GM23338 (cell line): ENCODE measurements around the gene GBP6.

Experiments
- CREB1 ChIP-seq: fragments of 250-450 bp; sonication (Bioruptor Pico); IDR thresholded peaks from 2 replicates; pipeline ENCODE4 v1.5.0; 2020; ENCODE audit warnings: low read depth, mild to moderate bottlenecking, moderate library complexity
- EZH2 ChIP-seq: fragments of 200-600 bp; sonication (generic); IDR thresholded peaks from one replicate; pipeline ENCODE4 v1.8.0; 2017; ENCODE audit warnings: antibody characterized with exemption, mild to moderate bottlenecking, low read depth; ENCODE audit not compliant: unreplicated experiment
- EZH2phosphoT487 ChIP-seq: fragments of 200-600 bp; sonication (generic); IDR thresholded peaks from one replicate; pipeline ENCODE4 v1.8.1; 2018; ENCODE audit warnings: antibody characterized with exemption; ENCODE audit not compliant: unreplicated experiment
- JUNB ChIP-seq: IDR thresholded peaks from one replicate; pipeline ENCODE4 v1.6.1; 2016; ENCODE audit warnings: antibody characterized with exemption; ENCODE audit not compliant: unreplicated experiment
- NANOG ChIP-seq: IDR thresholded peaks from 2 replicates; pipeline ENCODE4 v1.6.1; 2016; ENCODE audit warnings: antibody characterized with exemption, borderline replicate concordance
- POLR2AphosphoS5 ChIP-seq: IDR thresholded peaks from 2 replicates; pipeline ENCODE4 v1.6.1; 2016; ENCODE audit warnings: antibody characterized with exemption, low read depth
- STAT1 ChIP-seq: IDR thresholded peaks from one replicate; pipeline ENCODE4 v1.6.1; 2016; ENCODE audit warnings: antibody characterized with exemption; ENCODE audit not compliant: unreplicated experiment
- ZNF114 ChIP-seq: fragments of 250-450 bp; sonication (Bioruptor Pico); IDR thresholded peaks from 2 replicates; pipeline ENCODE4 v1.5.0; 2020; ENCODE audit warnings: mild to moderate bottlenecking, moderate library complexity
- TF ChIP-seq, protein P1 (sequence below), 2 experiments: fragments of 200-600 bp in 1 of 2; sonication (generic) in 1 of 2; conservative IDR thresholded peaks; 2 replicates each; pipeline versions ENCODE4 v1.5.1 to v1.6.1; 2016 to 2017; ENCODE audit warnings: antibody characterized with exemption in 2 of 2, low read depth in 2 of 2, mild to moderate bottlenecking in 2 of 2, moderate library complexity in 1 of 2
- TF ChIP-seq, protein P2 (sequence below): IDR thresholded peaks from one replicate; pipeline ENCODE4 v1.6.1; 2018; ENCODE audit warnings: antibody characterized with exemption; ENCODE audit not compliant: unreplicated experiment
- TF ChIP-seq, protein P3 (sequence below): fragments of 250-450 bp; sonication (Bioruptor Pico); IDR thresholded peaks from 2 replicates; pipeline ENCODE4 v1.5.0; 2020; ENCODE audit warnings: mild to moderate bottlenecking, moderate library complexity
- TF ChIP-seq, protein P4 (sequence below): IDR thresholded peaks from 2 replicates; pipeline ENCODE4 v1.6.1; 2016; ENCODE audit warnings: antibody characterized with exemption

DNA sequence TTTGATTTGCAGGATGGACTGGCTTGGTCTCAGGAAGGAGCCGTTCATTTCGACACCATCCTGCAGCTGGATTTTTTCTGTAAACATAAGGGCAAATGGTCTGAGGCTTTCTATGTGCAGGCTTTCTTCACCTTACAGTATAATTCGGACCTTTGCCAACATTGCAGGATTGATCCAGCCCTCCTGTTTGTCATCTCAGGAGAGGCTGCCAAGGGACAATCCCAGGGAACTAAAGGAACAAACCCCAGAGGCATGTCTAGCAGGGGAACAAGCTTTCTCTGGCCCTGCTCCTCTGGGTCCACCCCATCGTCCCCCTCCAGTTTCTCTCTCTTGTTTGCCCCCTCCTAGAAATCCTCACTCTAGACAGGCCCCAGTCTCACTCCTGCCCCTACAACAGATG, 24.8 kb upstream of the GBP6 start:
- TF ChIP-seq, protein P1, sequence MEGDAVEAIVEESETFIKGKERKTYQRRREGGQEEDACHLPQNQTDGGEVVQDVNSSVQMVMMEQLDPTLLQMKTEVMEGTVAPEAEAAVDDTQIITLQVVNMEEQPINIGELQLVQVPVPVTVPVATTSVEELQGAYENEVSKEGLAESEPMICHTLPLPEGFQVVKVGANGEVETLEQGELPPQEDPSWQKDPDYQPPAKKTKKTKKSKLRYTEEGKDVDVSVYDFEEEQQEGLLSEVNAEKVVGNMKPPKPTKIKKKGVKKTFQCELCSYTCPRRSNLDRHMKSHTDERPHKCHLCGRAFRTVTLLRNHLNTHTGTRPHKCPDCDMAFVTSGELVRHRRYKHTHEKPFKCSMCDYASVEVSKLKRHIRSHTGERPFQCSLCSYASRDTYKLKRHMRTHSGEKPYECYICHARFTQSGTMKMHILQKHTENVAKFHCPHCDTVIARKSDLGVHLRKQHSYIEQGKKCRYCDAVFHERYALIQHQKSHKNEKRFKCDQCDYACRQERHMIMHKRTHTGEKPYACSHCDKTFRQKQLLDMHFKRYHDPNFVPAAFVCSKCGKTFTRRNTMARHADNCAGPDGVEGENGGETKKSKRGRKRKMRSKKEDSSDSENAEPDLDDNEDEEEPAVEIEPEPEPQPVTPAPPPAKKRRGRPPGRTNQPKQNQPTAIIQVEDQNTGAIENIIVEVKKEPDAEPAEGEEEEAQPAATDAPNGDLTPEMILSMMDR (conservative IDR thresholded peaks at IDR 0.05; ENCODE audit: low read depth in 2 of 2) = no peak
- TF ChIP-seq, protein P2, sequence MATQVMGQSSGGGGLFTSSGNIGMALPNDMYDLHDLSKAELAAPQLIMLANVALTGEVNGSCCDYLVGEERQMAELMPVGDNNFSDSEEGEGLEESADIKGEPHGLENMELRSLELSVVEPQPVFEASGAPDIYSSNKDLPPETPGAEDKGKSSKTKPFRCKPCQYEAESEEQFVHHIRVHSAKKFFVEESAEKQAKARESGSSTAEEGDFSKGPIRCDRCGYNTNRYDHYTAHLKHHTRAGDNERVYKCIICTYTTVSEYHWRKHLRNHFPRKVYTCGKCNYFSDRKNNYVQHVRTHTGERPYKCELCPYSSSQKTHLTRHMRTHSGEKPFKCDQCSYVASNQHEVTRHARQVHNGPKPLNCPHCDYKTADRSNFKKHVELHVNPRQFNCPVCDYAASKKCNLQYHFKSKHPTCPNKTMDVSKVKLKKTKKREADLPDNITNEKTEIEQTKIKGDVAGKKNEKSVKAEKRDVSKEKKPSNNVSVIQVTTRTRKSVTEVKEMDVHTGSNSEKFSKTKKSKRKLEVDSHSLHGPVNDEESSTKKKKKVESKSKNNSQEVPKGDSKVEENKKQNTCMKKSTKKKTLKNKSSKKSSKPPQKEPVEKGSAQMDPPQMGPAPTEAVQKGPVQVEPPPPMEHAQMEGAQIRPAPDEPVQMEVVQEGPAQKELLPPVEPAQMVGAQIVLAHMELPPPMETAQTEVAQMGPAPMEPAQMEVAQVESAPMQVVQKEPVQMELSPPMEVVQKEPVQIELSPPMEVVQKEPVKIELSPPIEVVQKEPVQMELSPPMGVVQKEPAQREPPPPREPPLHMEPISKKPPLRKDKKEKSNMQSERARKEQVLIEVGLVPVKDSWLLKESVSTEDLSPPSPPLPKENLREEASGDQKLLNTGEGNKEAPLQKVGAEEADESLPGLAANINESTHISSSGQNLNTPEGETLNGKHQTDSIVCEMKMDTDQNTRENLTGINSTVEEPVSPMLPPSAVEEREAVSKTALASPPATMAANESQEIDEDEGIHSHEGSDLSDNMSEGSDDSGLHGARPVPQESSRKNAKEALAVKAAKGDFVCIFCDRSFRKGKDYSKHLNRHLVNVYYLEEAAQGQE = no peak
- no peak for TF ChIP-seq STAT1
- TF ChIP-seq EZH2 = no peak
- TF ChIP-seq POLR2AphosphoS5 = no peak
- TF ChIP-seq EZH2phosphoT487 = no peak
- no peak for TF ChIP-seq JUNB
- TF ChIP-seq NANOG = no peak
- TF ChIP-seq ZNF114 (CRISPR knock-in tag) = no peak
- TF ChIP-seq CREB1 (CRISPR knock-in tag) = no peak
- TF ChIP-seq, protein P3, sequence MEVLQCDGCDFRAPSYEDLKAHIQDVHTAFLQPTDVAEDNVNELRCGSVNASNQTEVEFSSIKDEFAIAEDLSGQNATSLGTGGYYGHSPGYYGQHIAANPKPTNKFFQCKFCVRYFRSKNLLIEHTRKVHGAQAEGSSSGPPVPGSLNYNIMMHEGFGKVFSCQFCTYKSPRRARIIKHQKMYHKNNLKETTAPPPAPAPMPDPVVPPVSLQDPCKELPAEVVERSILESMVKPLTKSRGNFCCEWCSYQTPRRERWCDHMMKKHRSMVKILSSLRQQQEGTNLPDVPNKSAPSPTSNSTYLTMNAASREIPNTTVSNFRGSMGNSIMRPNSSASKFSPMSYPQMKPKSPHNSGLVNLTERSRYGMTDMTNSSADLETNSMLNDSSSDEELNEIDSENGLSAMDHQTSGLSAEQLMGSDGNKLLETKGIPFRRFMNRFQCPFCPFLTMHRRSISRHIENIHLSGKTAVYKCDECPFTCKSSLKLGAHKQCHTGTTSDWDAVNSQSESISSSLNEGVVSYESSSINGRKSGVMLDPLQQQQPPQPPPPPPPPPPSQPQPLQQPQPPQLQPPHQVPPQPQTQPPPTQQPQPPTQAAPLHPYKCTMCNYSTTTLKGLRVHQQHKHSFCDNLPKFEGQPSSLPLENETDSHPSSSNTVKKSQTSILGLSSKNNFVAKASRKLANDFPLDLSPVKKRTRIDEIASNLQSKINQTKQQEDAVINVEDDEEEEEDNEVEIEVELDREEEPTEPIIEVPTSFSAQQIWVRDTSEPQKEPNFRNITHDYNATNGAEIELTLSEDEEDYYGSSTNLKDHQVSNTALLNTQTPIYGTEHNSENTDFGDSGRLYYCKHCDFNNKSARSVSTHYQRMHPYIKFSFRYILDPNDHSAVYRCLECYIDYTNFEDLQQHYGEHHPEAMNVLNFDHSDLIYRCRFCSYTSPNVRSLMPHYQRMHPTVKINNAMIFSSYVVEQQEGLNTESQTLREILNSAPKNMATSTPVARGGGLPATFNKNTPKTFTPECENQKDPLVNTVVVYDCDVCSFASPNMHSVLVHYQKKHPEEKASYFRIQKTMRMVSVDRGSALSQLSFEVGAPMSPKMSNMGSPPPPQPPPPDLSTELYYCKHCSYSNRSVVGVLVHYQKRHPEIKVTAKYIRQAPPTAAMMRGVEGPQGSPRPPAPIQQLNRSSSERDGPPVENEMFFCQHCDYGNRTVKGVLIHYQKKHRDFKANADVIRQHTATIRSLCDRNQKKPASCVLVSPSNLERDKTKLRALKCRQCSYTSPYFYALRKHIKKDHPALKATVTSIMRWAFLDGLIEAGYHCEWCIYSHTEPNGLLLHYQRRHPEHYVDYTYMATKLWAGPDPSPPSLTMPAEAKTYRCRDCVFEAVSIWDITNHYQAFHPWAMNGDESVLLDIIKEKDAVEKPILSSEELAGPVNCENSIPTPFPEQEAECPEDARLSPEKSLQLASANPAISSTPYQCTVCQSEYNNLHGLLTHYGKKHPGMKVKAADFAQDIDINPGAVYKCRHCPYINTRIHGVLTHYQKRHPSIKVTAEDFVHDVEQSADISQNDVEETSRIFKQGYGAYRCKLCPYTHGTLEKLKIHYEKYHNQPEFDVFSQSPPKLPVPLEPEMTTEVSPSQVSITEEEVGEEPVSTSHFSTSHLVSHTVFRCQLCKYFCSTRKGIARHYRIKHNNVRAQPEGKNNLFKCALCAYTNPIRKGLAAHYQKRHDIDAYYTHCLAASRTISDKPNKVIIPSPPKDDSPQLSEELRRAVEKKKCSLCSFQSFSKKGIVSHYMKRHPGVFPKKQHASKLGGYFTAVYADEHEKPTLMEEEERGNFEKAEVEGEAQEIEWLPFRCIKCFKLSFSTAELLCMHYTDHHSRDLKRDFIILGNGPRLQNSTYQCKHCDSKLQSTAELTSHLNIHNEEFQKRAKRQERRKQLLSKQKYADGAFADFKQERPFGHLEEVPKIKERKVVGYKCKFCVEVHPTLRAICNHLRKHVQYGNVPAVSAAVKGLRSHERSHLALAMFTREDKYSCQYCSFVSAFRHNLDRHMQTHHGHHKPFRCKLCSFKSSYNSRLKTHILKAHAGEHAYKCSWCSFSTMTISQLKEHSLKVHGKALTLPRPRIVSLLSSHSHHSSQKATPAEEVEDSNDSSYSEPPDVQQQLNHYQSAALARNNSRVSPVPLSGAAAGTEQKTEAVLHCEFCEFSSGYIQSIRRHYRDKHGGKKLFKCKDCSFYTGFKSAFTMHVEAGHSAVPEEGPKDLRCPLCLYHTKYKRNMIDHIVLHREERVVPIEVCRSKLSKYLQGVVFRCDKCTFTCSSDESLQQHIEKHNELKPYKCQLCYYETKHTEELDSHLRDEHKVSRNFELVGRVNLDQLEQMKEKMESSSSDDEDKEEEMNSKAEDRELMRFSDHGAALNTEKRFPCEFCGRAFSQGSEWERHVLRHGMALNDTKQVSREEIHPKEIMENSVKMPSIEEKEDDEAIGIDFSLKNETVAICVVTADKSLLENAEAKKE (CRISPR knock-in tag) = no peak
- TF ChIP-seq, protein P4, sequence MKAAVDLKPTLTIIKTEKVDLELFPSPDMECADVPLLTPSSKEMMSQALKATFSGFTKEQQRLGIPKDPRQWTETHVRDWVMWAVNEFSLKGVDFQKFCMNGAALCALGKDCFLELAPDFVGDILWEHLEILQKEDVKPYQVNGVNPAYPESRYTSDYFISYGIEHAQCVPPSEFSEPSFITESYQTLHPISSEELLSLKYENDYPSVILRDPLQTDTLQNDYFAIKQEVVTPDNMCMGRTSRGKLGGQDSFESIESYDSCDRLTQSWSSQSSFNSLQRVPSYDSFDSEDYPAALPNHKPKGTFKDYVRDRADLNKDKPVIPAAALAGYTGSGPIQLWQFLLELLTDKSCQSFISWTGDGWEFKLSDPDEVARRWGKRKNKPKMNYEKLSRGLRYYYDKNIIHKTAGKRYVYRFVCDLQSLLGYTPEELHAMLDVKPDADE = no peak
